SK-N-SH treated with all-trans-retinoic acid at 6 μM for 48 hours (cell line): ENCODE results near the gene PAK5.

Experiments
- ATAC-seq: fragments of 200-7000 bp; cut with Tn5 transposase; 3 replicates; pipeline ENCODE4 v1.9.1; 2020; ENCODE audit warnings: mild to moderate bottlenecking, moderate library complexity
- ARNTL ChIP-seq: fragments of 450-650 bp; formaldehyde crosslinking; IDR thresholded peaks from 2 replicates; pipeline ENCODE4 v1.5.0; 2020; ENCODE audit warnings: low read depth, mild to moderate bottlenecking, moderate library complexity, borderline replicate concordance
- GLIS3 ChIP-seq: fragments of 250-450 bp; sonication (Bioruptor Pico); IDR thresholded peaks from 2 replicates; pipeline ENCODE4 v1.5.0; 2020; ENCODE audit warnings: mild to moderate bottlenecking, moderate library complexity
- OSR1 ChIP-seq: fragments of 250-450 bp; sonication (Bioruptor Pico); IDR thresholded peaks from 2 replicates; pipeline ENCODE4 v1.8.0; 2022; ENCODE audit warnings: moderate library complexity, mild to moderate bottlenecking, inconsistent platforms
- PPARA ChIP-seq: fragments of 250-450 bp; sonication (Bioruptor Pico); IDR thresholded peaks from 2 replicates; pipeline ENCODE4 v1.5.0; 2020; ENCODE audit warnings: mild to moderate bottlenecking, borderline replicate concordance
- TCF4 ChIP-seq: fragments of 250-450 bp; sonication (Bioruptor Pico); IDR thresholded peaks from 2 replicates; pipeline ENCODE4 v1.8.0; 2021; ENCODE audit warnings: mild to moderate bottlenecking, moderate library complexity, borderline replicate concordance
- TOX ChIP-seq: fragments of 250-450 bp; sonication (Bioruptor Pico); IDR thresholded peaks from 2 replicates; pipeline ENCODE4 v1.8.0; 2021; ENCODE audit warnings: mild to moderate bottlenecking, moderate library complexity, borderline replicate concordance
- ZC3H10 ChIP-seq: fragments of 250-450 bp; sonication (Bioruptor Pico); IDR thresholded peaks from 2 replicates; pipeline ENCODE4 v1.5.1; 2021; ENCODE audit warnings: mild to moderate bottlenecking, moderate library complexity
- ZFP3 ChIP-seq: fragments of 250-450 bp; sonication (Bioruptor Pico); IDR thresholded peaks from 2 replicates; pipeline ENCODE4 v1.5.0; 2020; ENCODE audit warnings: mild to moderate bottlenecking, moderate library complexity
- ZFP30 ChIP-seq: fragments of 450-650 bp; formaldehyde crosslinking; IDR thresholded peaks from 2 replicates; pipeline ENCODE4 v1.5.0; 2022; ENCODE audit warnings: mild to moderate bottlenecking, moderate library complexity
- ZNF565 ChIP-seq: fragments of 450-650 bp; formaldehyde crosslinking; conservative IDR thresholded peaks from 2 replicates; pipeline ENCODE4 v1.5.0; 2020; ENCODE audit warnings: low read depth, mild to moderate bottlenecking, moderate library complexity
- ZNF8 ChIP-seq: fragments of 450-650 bp; formaldehyde crosslinking; IDR thresholded peaks from 2 replicates; pipeline ENCODE4 v1.5.0; 2020; ENCODE audit warnings: mild to moderate bottlenecking, moderate library complexity
- TF ChIP-seq, protein P1 (sequence below): fragments of 250-450 bp; sonication (Bioruptor Pico); IDR thresholded peaks from 2 replicates; pipeline ENCODE4 v1.8.0; 2021; ENCODE audit warnings: low read depth, mild to moderate bottlenecking, moderate library complexity, borderline replicate concordance
- TF ChIP-seq, protein P2 (sequence below): fragments of 250-450 bp; sonication (Bioruptor Pico); IDR thresholded peaks from 2 replicates; pipeline ENCODE4 v1.5.1; 2021; ENCODE audit warnings: mild to moderate bottlenecking, moderate library complexity
- TF ChIP-seq, protein P3 (sequence below): fragments of 250-450 bp; sonication (Bioruptor Pico); IDR thresholded peaks from 2 replicates; pipeline ENCODE4 v1.5.1; 2020; ENCODE audit warnings: low read depth, mild to moderate bottlenecking, moderate library complexity
- TF ChIP-seq, protein P4 (sequence below): fragments of 250-450 bp; sonication (Bioruptor Pico); IDR thresholded peaks from 2 replicates; pipeline ENCODE4 v1.5.0; 2020; ENCODE audit warnings: mild to moderate bottlenecking, moderate library complexity

Gene PAK5

DNA sequence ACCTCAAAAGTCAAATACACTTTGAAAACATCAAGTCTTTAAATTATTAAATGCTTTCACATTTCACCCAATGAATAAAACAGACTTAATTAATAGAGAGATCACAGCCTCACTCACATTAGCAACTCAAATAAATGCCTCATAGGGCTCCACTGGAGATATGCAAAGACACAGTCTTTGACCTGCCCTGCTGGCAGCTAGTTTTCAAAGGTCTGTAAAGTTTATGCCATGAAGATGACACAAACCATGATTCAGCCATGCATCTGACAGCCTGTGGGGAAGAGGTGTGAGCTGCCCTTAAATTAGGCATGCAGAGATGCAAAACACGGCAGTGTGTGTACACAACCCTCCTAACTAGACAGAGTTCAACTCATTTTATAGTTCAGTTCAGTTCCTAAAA is 83.6 kb downstream of the PAK5 start:
- no peak for ATAC-seq
- TF ChIP-seq ZFP3 (CRISPR knock-in tag) (no peak), ZC3H10 (no peak), PPARA (CRISPR knock-in tag) (no peak), TCF4 (CRISPR knock-in tag) (no peak)
- TF ChIP-seq, protein P1, sequence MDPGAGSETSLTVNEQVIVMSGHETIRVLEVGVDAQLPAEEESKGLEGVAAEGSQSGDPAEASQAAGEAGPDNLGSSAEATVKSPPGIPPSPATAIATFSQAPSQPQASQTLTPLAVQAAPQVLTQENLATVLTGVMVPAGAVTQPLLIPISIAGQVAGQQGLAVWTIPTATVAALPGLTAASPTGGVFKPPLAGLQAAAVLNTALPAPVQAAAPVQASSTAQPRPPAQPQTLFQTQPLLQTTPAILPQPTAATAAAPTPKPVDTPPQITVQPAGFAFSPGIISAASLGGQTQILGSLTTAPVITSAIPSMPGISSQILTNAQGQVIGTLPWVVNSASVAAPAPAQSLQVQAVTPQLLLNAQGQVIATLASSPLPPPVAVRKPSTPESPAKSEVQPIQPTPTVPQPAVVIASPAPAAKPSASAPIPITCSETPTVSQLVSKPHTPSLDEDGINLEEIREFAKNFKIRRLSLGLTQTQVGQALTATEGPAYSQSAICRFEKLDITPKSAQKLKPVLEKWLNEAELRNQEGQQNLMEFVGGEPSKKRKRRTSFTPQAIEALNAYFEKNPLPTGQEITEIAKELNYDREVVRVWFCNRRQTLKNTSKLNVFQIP: no peak
- TF ChIP-seq, protein P2, sequence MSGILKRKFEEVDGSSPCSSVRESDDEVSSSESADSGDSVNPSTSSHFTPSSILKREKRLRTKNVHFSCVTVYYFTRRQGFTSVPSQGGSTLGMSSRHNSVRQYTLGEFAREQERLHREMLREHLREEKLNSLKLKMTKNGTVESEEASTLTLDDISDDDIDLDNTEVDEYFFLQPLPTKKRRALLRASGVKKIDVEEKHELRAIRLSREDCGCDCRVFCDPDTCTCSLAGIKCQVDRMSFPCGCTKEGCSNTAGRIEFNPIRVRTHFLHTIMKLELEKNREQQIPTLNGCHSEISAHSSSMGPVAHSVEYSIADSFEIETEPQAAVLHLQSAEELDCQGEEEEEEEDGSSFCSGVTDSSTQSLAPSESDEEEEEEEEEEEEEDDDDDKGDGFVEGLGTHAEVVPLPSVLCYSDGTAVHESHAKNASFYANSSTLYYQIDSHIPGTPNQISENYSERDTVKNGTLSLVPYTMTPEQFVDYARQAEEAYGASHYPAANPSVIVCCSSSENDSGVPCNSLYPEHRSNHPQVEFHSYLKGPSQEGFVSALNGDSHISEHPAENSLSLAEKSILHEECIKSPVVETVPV (CRISPR knock-in tag): no peak
- TF ChIP-seq, all 23 proteins: peak for 0

DNA sequence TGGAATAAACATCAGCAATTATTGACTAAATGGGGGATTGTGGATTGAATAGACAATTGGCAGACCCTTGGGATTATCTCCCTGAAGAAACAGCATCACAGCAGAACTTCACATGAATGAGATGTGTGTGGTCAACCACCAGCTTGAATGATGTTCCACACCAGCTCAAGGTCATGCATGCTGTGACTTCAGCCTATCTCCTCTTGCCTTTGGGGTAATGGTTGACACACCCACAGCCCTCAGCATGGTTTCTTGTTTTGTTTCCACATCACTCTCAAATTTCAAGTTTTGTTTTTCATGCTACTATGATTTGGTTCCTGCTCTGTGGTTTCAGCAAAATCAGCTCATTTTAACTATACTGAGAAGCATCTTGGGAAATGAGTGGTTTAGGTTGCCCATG is 94.3 kb downstream of the PAK5 start:
- TF ChIP-seq ZNF8 (CRISPR knock-in tag) (no peak), TOX (CRISPR knock-in tag) (no peak), TCF4 (CRISPR knock-in tag) (no peak), GLIS3 (no peak), ZC3H10 (no peak), OSR1 (no peak), PPARA (CRISPR knock-in tag) (no peak), ZFP30 (no peak), ARNTL (CRISPR knock-in tag) (no peak)
- TF ChIP-seq, protein P1: no peak
- TF ChIP-seq, protein P3, sequence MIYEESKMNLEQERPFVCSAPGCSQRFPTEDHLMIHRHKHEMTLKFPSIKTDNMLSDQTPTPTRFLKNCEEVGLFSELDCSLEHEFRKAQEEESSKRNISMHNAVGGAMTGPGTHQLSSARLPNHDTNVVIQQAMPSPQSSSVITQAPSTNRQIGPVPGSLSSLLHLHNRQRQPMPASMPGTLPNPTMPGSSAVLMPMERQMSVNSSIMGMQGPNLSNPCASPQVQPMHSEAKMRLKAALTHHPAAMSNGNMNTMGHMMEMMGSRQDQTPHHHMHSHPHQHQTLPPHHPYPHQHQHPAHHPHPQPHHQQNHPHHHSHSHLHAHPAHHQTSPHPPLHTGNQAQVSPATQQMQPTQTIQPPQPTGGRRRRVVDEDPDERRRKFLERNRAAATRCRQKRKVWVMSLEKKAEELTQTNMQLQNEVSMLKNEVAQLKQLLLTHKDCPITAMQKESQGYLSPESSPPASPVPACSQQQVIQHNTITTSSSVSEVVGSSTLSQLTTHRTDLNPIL: no peak
- TF ChIP-seq, protein P2 (CRISPR knock-in tag): no peak
- ATAC-seq: no peak

DNA sequence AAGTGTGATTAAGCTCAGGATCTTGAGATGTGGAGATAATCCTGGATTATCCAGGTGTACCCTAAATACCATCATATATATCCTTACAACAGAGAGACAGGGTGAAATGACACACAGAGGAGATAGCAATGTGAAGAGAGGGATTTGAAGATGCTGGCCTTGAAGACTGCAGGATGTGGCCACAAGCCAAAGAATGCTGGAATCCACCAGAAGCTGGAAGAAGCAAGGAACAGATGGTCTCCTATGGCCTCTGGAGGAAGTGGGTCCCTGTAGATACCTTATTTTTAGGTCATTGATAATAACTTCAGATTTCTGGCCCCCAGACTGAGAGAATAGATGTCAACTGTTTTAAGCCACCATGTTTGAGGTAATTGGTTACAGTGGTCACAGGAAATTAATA is 95.0 kb downstream of the PAK5 start:
- no peak for TF ChIP-seq GLIS3
- TF ChIP-seq TOX (CRISPR knock-in tag): no peak
- TF ChIP-seq, protein P4, sequence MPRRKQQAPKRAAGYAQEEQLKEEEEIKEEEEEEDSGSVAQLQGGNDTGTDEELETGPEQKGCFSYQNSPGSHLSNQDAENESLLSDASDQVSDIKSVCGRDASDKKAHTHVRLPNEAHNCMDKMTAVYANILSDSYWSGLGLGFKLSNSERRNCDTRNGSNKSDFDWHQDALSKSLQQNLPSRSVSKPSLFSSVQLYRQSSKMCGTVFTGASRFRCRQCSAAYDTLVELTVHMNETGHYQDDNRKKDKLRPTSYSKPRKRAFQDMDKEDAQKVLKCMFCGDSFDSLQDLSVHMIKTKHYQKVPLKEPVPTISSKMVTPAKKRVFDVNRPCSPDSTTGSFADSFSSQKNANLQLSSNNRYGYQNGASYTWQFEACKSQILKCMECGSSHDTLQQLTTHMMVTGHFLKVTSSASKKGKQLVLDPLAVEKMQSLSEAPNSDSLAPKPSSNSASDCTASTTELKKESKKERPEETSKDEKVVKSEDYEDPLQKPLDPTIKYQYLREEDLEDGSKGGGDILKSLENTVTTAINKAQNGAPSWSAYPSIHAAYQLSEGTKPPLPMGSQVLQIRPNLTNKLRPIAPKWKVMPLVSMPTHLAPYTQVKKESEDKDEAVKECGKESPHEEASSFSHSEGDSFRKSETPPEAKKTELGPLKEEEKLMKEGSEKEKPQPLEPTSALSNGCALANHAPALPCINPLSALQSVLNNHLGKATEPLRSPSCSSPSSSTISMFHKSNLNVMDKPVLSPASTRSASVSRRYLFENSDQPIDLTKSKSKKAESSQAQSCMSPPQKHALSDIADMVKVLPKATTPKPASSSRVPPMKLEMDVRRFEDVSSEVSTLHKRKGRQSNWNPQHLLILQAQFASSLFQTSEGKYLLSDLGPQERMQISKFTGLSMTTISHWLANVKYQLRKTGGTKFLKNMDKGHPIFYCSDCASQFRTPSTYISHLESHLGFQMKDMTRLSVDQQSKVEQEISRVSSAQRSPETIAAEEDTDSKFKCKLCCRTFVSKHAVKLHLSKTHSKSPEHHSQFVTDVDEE (CRISPR knock-in tag): no peak
- TF ChIP-seq ZNF565 (CRISPR knock-in tag): no peak
- no peak for ATAC-seq

DNA sequence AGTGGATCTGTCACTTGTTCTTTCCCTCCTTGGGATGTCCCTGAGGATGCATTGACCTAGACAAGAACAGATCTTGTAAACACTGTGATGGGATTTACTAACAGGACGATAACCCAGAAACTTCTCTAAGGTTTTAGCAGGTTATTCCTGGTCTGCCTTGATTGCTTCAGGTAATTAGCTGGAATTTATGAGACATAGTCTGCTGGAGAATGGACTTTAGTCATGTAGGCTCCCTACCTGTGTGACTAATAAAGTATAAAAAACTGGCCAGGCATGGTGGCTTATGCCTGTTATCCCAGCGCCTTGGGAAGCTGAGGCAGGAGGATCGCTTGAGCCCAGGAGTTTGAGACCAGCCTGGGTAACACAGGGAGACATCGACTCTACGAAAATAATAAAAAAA is 96.1 kb downstream of the PAK5 start:
- no peak for ATAC-seq
- TF ChIP-seq ZNF8 (CRISPR knock-in tag) (no peak), TOX (CRISPR knock-in tag) (no peak), OSR1 (no peak)
- TF ChIP-seq, protein P1: no peak
